Measurements from ENCODE around the gene CCP110. TPM values are rescaled to one million over a fixed set of nuclear protein-coding genes. Genes with fewer than 3 reads are reported as not detected.

CCP110 gene
- total and polyA plus RNA-seq, 2 experiments from 2014 or later = 10.7 to 20.9 TPM

- H3K79me2 ChIP-seq (replicated peaks; ENCODE audit: insufficient read depth) = no peaks in the 10 kb centered on the region
- no peak for DNase-seq (ENCODE audit: low spot score)
- ATAC-seq = no peak
- no peaks in the 10 kb centered on the region for H3K4me1 ChIP-seq (ENCODE audit: insufficient read depth)
- TF ChIP-seq, protein P1, sequence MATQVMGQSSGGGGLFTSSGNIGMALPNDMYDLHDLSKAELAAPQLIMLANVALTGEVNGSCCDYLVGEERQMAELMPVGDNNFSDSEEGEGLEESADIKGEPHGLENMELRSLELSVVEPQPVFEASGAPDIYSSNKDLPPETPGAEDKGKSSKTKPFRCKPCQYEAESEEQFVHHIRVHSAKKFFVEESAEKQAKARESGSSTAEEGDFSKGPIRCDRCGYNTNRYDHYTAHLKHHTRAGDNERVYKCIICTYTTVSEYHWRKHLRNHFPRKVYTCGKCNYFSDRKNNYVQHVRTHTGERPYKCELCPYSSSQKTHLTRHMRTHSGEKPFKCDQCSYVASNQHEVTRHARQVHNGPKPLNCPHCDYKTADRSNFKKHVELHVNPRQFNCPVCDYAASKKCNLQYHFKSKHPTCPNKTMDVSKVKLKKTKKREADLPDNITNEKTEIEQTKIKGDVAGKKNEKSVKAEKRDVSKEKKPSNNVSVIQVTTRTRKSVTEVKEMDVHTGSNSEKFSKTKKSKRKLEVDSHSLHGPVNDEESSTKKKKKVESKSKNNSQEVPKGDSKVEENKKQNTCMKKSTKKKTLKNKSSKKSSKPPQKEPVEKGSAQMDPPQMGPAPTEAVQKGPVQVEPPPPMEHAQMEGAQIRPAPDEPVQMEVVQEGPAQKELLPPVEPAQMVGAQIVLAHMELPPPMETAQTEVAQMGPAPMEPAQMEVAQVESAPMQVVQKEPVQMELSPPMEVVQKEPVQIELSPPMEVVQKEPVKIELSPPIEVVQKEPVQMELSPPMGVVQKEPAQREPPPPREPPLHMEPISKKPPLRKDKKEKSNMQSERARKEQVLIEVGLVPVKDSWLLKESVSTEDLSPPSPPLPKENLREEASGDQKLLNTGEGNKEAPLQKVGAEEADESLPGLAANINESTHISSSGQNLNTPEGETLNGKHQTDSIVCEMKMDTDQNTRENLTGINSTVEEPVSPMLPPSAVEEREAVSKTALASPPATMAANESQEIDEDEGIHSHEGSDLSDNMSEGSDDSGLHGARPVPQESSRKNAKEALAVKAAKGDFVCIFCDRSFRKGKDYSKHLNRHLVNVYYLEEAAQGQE (IDR thresholded peaks at IDR 0.05; ENCODE audit: unreplicated experiment) = no peak
- TF ChIP-seq EZH2phosphoT487 (IDR thresholded peaks at IDR 0.05; ENCODE audit: unreplicated experiment) (no peak), STAT1 (IDR thresholded peaks at IDR 0.05; ENCODE audit: unreplicated experiment) (no peak), POLR2AphosphoS5 (IDR thresholded peaks at IDR 0.05; ENCODE audit: low read depth) (no peak), CTCF (conservative IDR thresholded peaks at IDR 0.05; ENCODE audit: low read depth in 2 of 2) (no peak), CREB1 (CRISPR knock-in tag; IDR thresholded peaks at IDR 0.05; ENCODE audit: low read depth) (no peak), NANOG (IDR thresholded peaks at IDR 0.05; ENCODE audit: borderline replicate concordance) (no peak), EZH2 (IDR thresholded peaks at IDR 0.05; ENCODE audit: low read depth, unreplicated experiment) (no peak), ETS1 (IDR thresholded peaks at IDR 0.05) (no peak)
- no peak overlapping the region for H3K4me3 ChIP-seq
- H3K4me2 ChIP-seq = no peak overlapping the region
- H3K36me3 ChIP-seq (ENCODE audit: insufficient read depth) = peaks cover 13% of the 10 kb centered on the region
- no peaks in the 10 kb centered on the region for H3F3A ChIP-seq (replicated peaks; ENCODE audit: low read depth)
- Mint-ChIP-seq H3K9me3 (no peaks in the 10 kb centered on the region), H3K36me3 (ENCODE audit: low read depth) (peaks cover 19% of the 10 kb centered on the region), H3K27ac (no peak overlapping the region), H3K4me3 (no peak overlapping the region), H3K27me3 (ENCODE audit: insufficient read depth, low read depth, poor library complexity) (no peaks in the 10 kb centered on the region), H3K4me1 (no peaks in the 10 kb centered on the region)
- H3K27ac ChIP-seq (ENCODE audit: low read depth) = no peak overlapping the region
- H4K20me1 ChIP-seq (replicated peaks; ENCODE audit: insufficient read depth) = no peaks in the 10 kb centered on the region; the same call in 1 of the 2 replicates
- no peak overlapping the region for H2AFZ ChIP-seq
- H3K9me2 ChIP-seq (ENCODE audit: insufficient read depth) = no peaks in the 10 kb centered on the region
- H3K27me3 ChIP-seq (ENCODE audit: insufficient read depth) = no peaks in the 10 kb centered on the region
These were observed 26.6 kb upstream of the CCP110 start for GRCh38 chr16:19497176-19497575.

DNA sequence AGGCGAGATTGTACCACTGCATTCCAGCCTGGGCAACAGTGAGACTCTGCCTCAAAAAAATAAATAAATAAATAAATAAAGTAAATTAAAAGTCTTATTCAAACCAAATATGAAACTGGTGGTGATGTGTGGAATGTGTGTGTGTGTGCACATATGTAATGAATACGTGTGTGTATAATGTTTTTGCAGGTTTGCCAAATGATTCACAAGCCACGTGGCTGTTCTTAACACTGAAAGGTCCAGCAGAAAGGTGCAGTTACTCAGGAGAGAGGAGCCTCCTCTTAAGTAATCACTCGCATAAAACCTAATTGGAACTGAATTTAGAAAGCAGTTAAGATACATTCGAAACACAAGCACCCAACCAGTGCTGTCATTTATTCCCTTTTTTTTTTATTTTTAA lies 24.7 kb upstream of the CCP110 start:
- H3K79me2 ChIP-seq (replicated peaks; ENCODE audit: insufficient read depth) = no peaks in the 10 kb centered on the region
- no peaks in the 10 kb centered on the region for H3K27me3 ChIP-seq (ENCODE audit: insufficient read depth)
- H4K20me1 ChIP-seq (replicated peaks; ENCODE audit: insufficient read depth) = no peaks in the 10 kb centered on the region; the same call in 1 of the 2 replicates
- H3K9me2 ChIP-seq (ENCODE audit: insufficient read depth) = no peaks in the 10 kb centered on the region
- H3K4me1 Mint-ChIP-seq = no peaks in the 10 kb centered on the region
- peaks cover 37% of the 10 kb centered on the region for H3K36me3 Mint-ChIP-seq (ENCODE audit: low read depth)
- H2AFZ ChIP-seq = no peak overlapping the region
- H3F3A ChIP-seq (replicated peaks; ENCODE audit: low read depth) = no peaks in the 10 kb centered on the region
- no peak overlapping the region for H3K4me3 Mint-ChIP-seq
- no peaks in the 10 kb centered on the region for H3K4me1 ChIP-seq (ENCODE audit: insufficient read depth)
- no peak overlapping the region for H3K4me3 ChIP-seq
- H3K27ac ChIP-seq (ENCODE audit: low read depth) = no peak overlapping the region
- DNase-seq (ENCODE audit: low spot score) = no peak
- no peak overlapping the region for H3K4me2 ChIP-seq
- no peaks in the 10 kb centered on the region for H3K9me3 Mint-ChIP-seq
- no peak for ATAC-seq
- H3K27me3 Mint-ChIP-seq (ENCODE audit: insufficient read depth, low read depth, poor library complexity) = no peaks in the 10 kb centered on the region
- no peak overlapping the region for H3K27ac Mint-ChIP-seq
- H3K36me3 ChIP-seq (ENCODE audit: insufficient read depth) = peaks cover 16% of the 10 kb centered on the region
- TF ChIP-seq STAT1 (IDR thresholded peaks at IDR 0.05; ENCODE audit: unreplicated experiment) (no peak), EZH2 (IDR thresholded peaks at IDR 0.05; ENCODE audit: low read depth, unreplicated experiment) (no peak), ZNF331 (CRISPR knock-in tag; IDR thresholded peaks at IDR 0.05; ENCODE audit: low read depth) (no peak), JUNB (IDR thresholded peaks at IDR 0.05; ENCODE audit: unreplicated experiment) (no peak), CREB1 (CRISPR knock-in tag; IDR thresholded peaks at IDR 0.05; ENCODE audit: low read depth) (no peak), NANOG (IDR thresholded peaks at IDR 0.05; ENCODE audit: borderline replicate concordance) (no peak), ETS1 (IDR thresholded peaks at IDR 0.05) (no peak), EZH2phosphoT487 (IDR thresholded peaks at IDR 0.05; ENCODE audit: unreplicated experiment) (no peak), POLR2AphosphoS5 (IDR thresholded peaks at IDR 0.05; ENCODE audit: low read depth) (no peak)
- TF ChIP-seq, protein P1 (IDR thresholded peaks at IDR 0.05; ENCODE audit: unreplicated experiment) = no peak

Measured in GM23338 (cell line).